Right atrium auricular region (tissue), 2 donors: ENCODE data around the gene GORASP1. TPM values are rescaled to one million over a fixed set of nuclear protein-coding genes. Genes with fewer than 3 reads are reported as not detected.

ENCODE experiments used
- DNase-seq: peaks from one replicate; pipeline ENCODE4 v3.0.0-alpha.2; 2019; ENCODE audit warnings: low spot score
- H3K27ac ChIP-seq, 2 donors: fragments of 200-600 bp; sonication (generic); 1 replicate in 1 of 2; 2 replicates in 1 of 2; pipeline ENCODE4 v1.5.1; 2016 to 2019
- H3K27me3 ChIP-seq, 2 donors: fragments of 200-600 bp; sonication (generic); one replicate each; pipeline versions ENCODE4 v1.5.1 to v1.6.0; 2017 to 2019
- H3K36me3 ChIP-seq: fragments of 200-600 bp; sonication (generic); one replicate; pipeline ENCODE4 v1.5.1; 2016
- H3K4me1 ChIP-seq, 2 donors: fragments of 200-600 bp; sonication (generic); one replicate each; pipeline versions ENCODE4 v1.5.1 to v1.6.0; 2017 to 2019
- H3K4me3 ChIP-seq, 2 donors: fragments of 200-600 bp; sonication (generic); 1 replicate in 1 of 2; 2 replicates in 1 of 2; pipeline ENCODE4 v1.5.1; 2017 to 2019; ENCODE audit warnings: mild to moderate bottlenecking in 1 of 2, moderate library complexity in 1 of 2
- H3K9me3 ChIP-seq, 2 donors: fragments of 200-600 bp; sonication (generic); one replicate each; pipeline ENCODE4 v1.5.1; 2019
- CTCF ChIP-seq, 2 donors: fragments of 200-600 bp; sonication (generic); IDR thresholded peaks; one replicate each; pipeline ENCODE4 v1.5.1; 2019; ENCODE audit warnings: antibody characterized with exemption in 2 of 2
- total RNA-seq, 2 donors: library from RNA; depleted of rRNA; stranded (reverse); fragments of >200 nt; gene quantifications; one replicate each; pipeline ENCODE4 v1.1.0, GENCODE V29; 2016

The GORASP1 gene
- total RNA-seq, 2 donors from 2014 or later = 34.3 to 38.8 TPM

- Histone ChIP-seq H3K27me3 (no peaks in the 10 kb centered on the region), H3K27ac (no peak overlapping the region), H3K4me1 (peaks cover 0 to 48% of the 10 kb centered on the region in 2 donors), H3K9me3 (no peaks in the 10 kb centered on the region), H3K36me3 (peaks cover 39% of the 10 kb centered on the region), H3K4me3 (no peak overlapping the region)
- peak; percentile 35 to 62 for TF ChIP-seq CTCF (IDR thresholded peaks at IDR 0.05)
- no peak for DNase-seq
Observed at GRCh38 chr3:39101022-39101689, 6.3 kb downstream of the GORASP1 start.

- no peak overlapping the region for H3K27ac ChIP-seq
- no peak overlapping the region for H3K4me3 ChIP-seq
- no peaks in the 10 kb centered on the region for H3K27me3 ChIP-seq
- peaks cover 0 to 41% of the 10 kb centered on the region in 2 donors for H3K4me1 ChIP-seq
- TF ChIP-seq CTCF (IDR thresholded peaks at IDR 0.05) = no peak
- no peaks in the 10 kb centered on the region for H3K9me3 ChIP-seq
- DNase-seq = no peak
- H3K36me3 ChIP-seq = peaks cover 44% of the 10 kb centered on the region
Observed at GRCh38 chr3:39100500-39100886, 6.9 kb downstream of the GORASP1 start.

GRCh38 chr3:39099738-39100499 lies 7.5 kb downstream of the GORASP1 start:
- DNase-seq = no peak
- Histone ChIP-seq H3K4me1 (peaks cover 0 to 36% of the 10 kb centered on the region in 2 donors), H3K36me3 (peaks cover 50% of the 10 kb centered on the region), H3K4me3 (no peak overlapping the region), H3K27ac (no peak overlapping the region), H3K27me3 (no peaks in the 10 kb centered on the region), H3K9me3 (no peaks in the 10 kb centered on the region)
- no peak for TF ChIP-seq CTCF (IDR thresholded peaks at IDR 0.05)

GRCh38 chr3:39099242-39099641 lies 8.2 kb downstream of the GORASP1 start:
- Histone ChIP-seq H3K9me3 (no peaks in the 10 kb centered on the region), H3K27ac (no peak overlapping the region), H3K4me1 (peaks cover 0 to 29% of the 10 kb centered on the region in 2 donors), H3K27me3 (no peaks in the 10 kb centered on the region), H3K36me3 (peaks cover 57% of the 10 kb centered on the region), H3K4me3 (no peak overlapping the region)
- no peak for TF ChIP-seq CTCF (IDR thresholded peaks at IDR 0.05)
- DNase-seq = no peak

GRCh38 chr3:39098473-39099000 lies 8.9 kb downstream of the GORASP1 start:
- Histone ChIP-seq H3K27me3 (no peaks in the 10 kb centered on the region), H3K9me3 (no peaks in the 10 kb centered on the region), H3K27ac (no peak overlapping the region), H3K4me1 (peaks cover 0 to 22% of the 10 kb centered on the region in 2 donors), H3K4me3 (no peak overlapping the region), H3K36me3 (peaks cover 61% of the 10 kb centered on the region)
- DNase-seq = no peak
- TF ChIP-seq CTCF (IDR thresholded peaks at IDR 0.05) = no peak
